NT2/D1 (cell line): ENCODE data around the gene C5orf15.

Experiments
- DNase-seq: peaks from one replicate; pipeline ENCODE4 v3.0.0-alpha.2; 2011; ENCODE audit warnings: low read depth, low spot score
- H3K27me3 ChIP-seq: 2 replicates; pipeline ENCODE4 v1.6.0; 2011; ENCODE audit warnings: mild to moderate bottlenecking; ENCODE audit not compliant: insufficient read length, insufficient read depth
- H3K36me3 ChIP-seq: 2 replicates; pipeline ENCODE4 v1.6.1; 2011; ENCODE audit warnings: mild to moderate bottlenecking, low read length, mixed read lengths; ENCODE audit not compliant: insufficient read depth, insufficient read length
- H3K4me1 ChIP-seq: 2 replicates; pipeline ENCODE4 v1.5.1; 2011; ENCODE audit not compliant: insufficient read depth, insufficient read length
- H3K4me3 ChIP-seq: 2 replicates; pipeline ENCODE4 v1.5.1; 2011; ENCODE audit warnings: low read depth; ENCODE audit not compliant: insufficient read length
- H3K9ac ChIP-seq: 2 replicates; pipeline ENCODE4 v1.6.0; 2011; ENCODE audit warnings: low read depth; ENCODE audit not compliant: insufficient read length
- H3K9me3 ChIP-seq: 2 replicates; pipeline ENCODE4 v1.5.1; 2011; ENCODE audit warnings: mild to moderate bottlenecking, low read length; ENCODE audit not compliant: insufficient read depth
- SUZ12 ChIP-seq: IDR thresholded peaks from 2 replicates; pipeline ENCODE4 v1.6.1; 2011; ENCODE audit not compliant: insufficient read length, insufficient read depth; ENCODE audit errors: extremely low read depth
- YY1 ChIP-seq: IDR thresholded peaks from 2 replicates; pipeline ENCODE4 v1.6.1; 2011; ENCODE audit not compliant: insufficient read length, insufficient read depth
- ZNF274 ChIP-seq: IDR thresholded peaks from 2 replicates; pipeline ENCODE4 v1.6.1; 2011; ENCODE audit warnings: mild to moderate bottlenecking, low read depth, low read length

C5orf15 gene

GRCh38 chr5:133967698-133968203 lies 674 bp downstream of the C5orf15 start:
- no peak for TF ChIP-seq ZNF274
- TF ChIP-seq SUZ12: no peak
- no peak for TF ChIP-seq YY1
- H3K36me3 ChIP-seq: peaks cover 8% of the 10 kb centered on the region
- H3K9me3 ChIP-seq: no peaks in the 10 kb centered on the region
- no peaks in the 10 kb centered on the region for H3K4me1 ChIP-seq
- H3K4me3 ChIP-seq: peak overlapping the region; percentile 80
- no peaks in the 10 kb centered on the region for H3K27me3 ChIP-seq
- DNase-seq: no peak
- peak overlapping the region; percentile 93 for H3K9ac ChIP-seq

DNA sequence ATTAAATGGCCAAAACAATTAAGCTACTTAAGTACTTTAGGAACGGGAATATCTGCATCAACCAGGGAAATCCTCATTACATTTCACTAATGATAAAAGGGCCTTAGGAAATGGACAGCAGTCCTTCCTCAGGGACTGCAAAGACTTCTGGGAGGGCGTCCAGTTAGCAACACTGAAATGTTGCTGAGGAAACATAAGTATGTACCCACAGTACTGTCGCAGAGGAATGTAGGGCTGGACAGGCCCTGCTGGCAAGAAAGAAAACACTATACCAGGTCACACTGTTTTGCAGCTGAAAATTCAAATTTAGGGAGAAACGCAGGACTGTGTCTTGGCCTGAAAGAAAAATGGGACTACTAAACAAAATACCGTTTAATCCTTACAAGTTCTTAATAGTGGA lies 1.3 kb downstream of the C5orf15 start:
- Histone ChIP-seq H3K9ac (no peak overlapping the region), H3K4me1 (no peaks in the 10 kb centered on the region), H3K9me3 (no peaks in the 10 kb centered on the region), H3K36me3 (peaks cover 8% of the 10 kb centered on the region), H3K4me3 (no peak overlapping the region), H3K27me3 (no peaks in the 10 kb centered on the region)
- TF ChIP-seq ZNF274: no peak
- no peak for TF ChIP-seq YY1
- TF ChIP-seq SUZ12: no peak
- DNase-seq: no peak

DNA sequence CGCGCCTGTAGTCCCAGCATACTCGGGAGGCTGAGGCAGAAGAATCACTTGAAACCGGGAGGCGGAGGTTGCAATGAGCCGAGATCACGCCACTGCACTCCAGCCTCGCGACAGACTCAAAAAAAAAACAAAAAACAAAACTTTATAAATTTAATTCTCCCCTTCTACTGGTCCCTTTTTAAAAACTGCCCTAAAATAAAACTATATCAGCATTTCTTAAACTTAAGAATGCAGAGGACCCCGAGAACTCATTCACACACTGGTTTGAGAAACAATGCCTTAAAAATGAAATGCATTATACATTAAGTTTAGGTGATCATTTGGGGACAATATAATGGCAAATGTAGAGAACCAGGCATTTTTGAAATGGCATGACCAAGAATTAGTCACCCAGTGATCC lies 2.3 kb downstream of the C5orf15 start:
- no peak overlapping the region for H3K4me3 ChIP-seq
- H3K9me3 ChIP-seq: no peaks in the 10 kb centered on the region
- TF ChIP-seq ZNF274 (no peak), SUZ12 (no peak), YY1 (no peak)
- H3K27me3 ChIP-seq: no peaks in the 10 kb centered on the region
- no peak overlapping the region for H3K9ac ChIP-seq
- H3K4me1 ChIP-seq: no peaks in the 10 kb centered on the region
- DNase-seq: no peak
- peaks cover 3% of the 10 kb centered on the region for H3K36me3 ChIP-seq

DNA sequence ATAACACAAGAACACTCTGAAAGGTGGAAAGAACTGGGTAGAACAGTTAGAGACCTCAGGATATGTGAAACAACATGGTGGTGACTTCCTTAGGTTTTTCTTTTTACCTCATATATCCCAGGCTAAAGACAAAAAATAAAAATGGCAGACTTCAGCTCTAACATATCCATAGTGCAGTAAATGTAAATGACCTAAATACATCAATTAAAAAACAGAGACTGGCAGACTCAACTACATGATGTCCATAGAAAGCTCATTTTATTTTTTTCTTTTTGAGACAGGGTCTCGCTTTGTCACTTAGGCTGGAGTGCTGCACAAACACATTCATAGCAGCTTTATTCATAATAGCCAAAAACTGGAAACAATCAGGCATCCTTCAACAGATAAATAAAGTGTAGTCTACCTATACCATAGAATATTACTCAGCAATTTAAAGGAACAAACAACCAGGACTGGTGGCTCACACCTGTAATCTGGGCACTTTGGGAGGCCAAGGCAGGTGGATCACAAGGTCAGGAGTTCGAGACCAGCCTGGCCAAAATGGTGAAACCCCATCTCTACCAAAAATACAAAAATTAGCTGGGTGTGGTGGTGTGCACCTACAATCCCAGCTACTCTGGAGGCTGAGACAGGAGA lies 4.8 kb downstream of the C5orf15 start:
- TF ChIP-seq SUZ12 (no peak), ZNF274 (no peak), YY1 (no peak)
- no peaks in the 10 kb centered on the region for H3K4me1 ChIP-seq
- H3K36me3 ChIP-seq: peaks cover 12% of the 10 kb centered on the region
- DNase-seq: no peak
- H3K27me3 ChIP-seq: no peaks in the 10 kb centered on the region
- H3K4me3 ChIP-seq: no peak overlapping the region
- no peak overlapping the region for H3K9ac ChIP-seq
- H3K9me3 ChIP-seq: no peaks in the 10 kb centered on the region

DNA sequence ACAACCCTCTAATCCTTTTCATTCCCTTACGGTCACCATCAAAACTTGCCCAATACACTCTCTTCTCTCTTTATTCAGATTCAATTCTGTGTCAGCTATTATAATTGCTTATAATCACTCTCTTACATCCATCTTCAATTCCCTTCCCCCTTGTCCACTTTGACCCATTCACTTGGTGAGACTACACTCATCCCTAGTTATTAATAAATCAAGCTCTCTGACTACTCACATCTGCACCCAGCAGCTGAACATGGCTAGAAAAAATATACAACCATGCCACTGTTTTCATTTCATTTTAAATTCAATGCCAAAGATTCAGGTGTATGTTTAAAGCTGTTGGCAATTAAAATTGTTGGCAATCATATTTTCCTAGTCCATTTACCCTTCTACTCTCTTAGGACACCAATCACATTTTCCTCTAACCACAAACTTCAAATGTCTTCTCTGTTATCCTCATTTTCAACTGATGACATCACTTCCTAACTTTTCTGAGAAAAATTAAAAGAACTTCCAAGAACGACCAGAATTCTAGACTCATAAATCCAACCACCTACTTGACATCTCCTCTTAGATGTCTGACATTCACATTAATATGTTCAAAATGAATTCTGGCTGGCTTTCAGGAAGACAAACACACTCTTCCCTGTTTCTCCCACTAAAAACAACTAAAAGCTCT lies 5.5 kb downstream of the C5orf15 start:
- Histone ChIP-seq H3K9ac (no peak overlapping the region), H3K4me1 (no peaks in the 10 kb centered on the region), H3K27me3 (no peaks in the 10 kb centered on the region), H3K9me3 (no peaks in the 10 kb centered on the region), H3K36me3 (peaks cover 15% of the 10 kb centered on the region), H3K4me3 (no peak overlapping the region)
- no peak for DNase-seq
- TF ChIP-seq SUZ12: no peak
- TF ChIP-seq YY1: no peak
- no peak for TF ChIP-seq ZNF274

DNA sequence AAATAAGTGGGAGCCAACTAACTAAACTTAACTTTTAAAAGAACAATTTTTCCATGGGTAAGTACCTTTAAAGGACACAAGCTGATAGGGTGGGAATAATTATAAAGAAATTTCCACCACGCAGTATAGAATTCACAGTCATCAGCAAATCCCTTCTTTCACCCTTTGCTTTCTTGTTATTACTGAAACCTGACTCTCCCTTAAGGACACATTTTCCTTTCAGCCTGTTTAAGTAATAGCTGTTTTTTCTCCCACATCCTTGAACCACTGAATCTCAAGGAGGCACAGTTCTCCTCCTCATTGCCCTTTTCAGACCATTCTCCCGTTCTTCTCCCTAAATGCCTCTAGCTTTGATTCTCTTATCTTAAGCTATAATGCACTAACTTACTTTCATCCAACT lies 6.3 kb downstream of the C5orf15 start:
- DNase-seq: no peak
- H3K27me3 ChIP-seq: no peaks in the 10 kb centered on the region
- no peaks in the 10 kb centered on the region for H3K9me3 ChIP-seq
- H3K4me3 ChIP-seq: no peak overlapping the region
- peaks cover 21% of the 10 kb centered on the region for H3K36me3 ChIP-seq
- TF ChIP-seq ZNF274 (no peak), SUZ12 (no peak), YY1 (no peak)
- no peaks in the 10 kb centered on the region for H3K4me1 ChIP-seq
- no peak overlapping the region for H3K9ac ChIP-seq

- Histone ChIP-seq H3K4me1 (no peaks in the 10 kb centered on the region), H3K36me3 (peaks cover 41% of the 10 kb centered on the region), H3K27me3 (no peaks in the 10 kb centered on the region), H3K9me3 (no peaks in the 10 kb centered on the region), H3K4me3 (no peak overlapping the region), H3K9ac (no peak overlapping the region)
- DNase-seq: no peak
- TF ChIP-seq ZNF274 (no peak), SUZ12 (no peak), YY1 (no peak)
These were observed 8.8 kb downstream of the C5orf15 start for GRCh38 chr5:133959643-133960042.

- DNase-seq: no peak
- peaks cover 44% of the 10 kb centered on the region for H3K36me3 ChIP-seq
- H3K27me3 ChIP-seq: no peaks in the 10 kb centered on the region
- no peak for TF ChIP-seq ZNF274
- no peak for TF ChIP-seq YY1
- no peak for TF ChIP-seq SUZ12
- H3K9ac ChIP-seq: no peak overlapping the region
- no peaks in the 10 kb centered on the region for H3K4me1 ChIP-seq
- H3K4me3 ChIP-seq: no peak overlapping the region
- no peaks in the 10 kb centered on the region for H3K9me3 ChIP-seq
These were observed 10.8 kb downstream of the C5orf15 start for GRCh38 chr5:133957591-133957990.
